Mammary epithelial cell (primary cell): ENCODE results near the gene PITX3.

Experiments used
- CTCF ChIP-seq, 2 donors: IDR thresholded peaks in 1 of 2; conservative IDR thresholded peaks in 1 of 2; 2 replicates each; pipeline ENCODE4 v1.5.1; 2011 to 2012; ENCODE audit warnings: inconsistent platforms in 2 of 2, low read length in 2 of 2, mild to moderate bottlenecking in 2 of 2, control low read depth in 1 of 2, low read depth in 1 of 2; ENCODE audit not compliant: insufficient read depth in 1 of 2; ENCODE audit errors: extremely low read depth in 1 of 2
- EZH2 ChIP-seq: IDR thresholded peaks from 2 replicates; pipeline ENCODE4 v1.6.1; 2012; ENCODE audit warnings: low read length, inconsistent platforms, borderline replicate concordance

DNA sequence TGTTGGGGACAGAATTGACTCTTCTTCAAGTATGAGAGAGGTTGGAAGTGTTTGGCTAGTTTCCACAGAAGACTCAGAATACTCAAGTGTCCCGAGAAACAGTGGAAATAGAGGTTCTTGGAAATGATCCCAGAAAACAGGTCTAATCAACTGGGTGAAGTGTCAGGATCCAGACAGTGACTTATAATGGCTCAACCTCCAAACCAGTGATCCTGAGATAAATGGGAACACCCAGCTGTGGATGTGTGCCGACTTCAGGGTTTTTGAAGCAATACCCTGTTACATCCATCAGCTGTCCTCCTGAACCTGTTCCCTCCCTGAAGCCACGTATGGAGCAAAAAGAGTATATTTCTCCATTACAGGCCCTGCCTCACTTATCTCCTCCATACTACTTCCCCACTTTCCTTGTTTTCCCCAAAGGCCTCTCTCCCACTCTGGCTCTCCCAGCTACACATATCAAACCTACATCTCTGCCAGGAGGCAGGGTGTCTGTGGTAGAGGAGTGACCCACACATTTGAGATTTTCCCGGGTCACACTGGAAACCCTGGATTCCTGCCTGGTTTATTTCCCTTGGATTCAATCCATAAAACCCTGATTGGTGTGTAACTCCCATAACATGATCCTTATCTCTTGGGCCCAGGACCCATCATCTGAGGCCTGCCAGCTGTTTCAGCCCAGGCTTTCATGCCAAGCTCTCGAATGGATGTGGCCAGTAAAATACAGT is 32.8 kb downstream of the PITX3 start:
- no peak for TF ChIP-seq CTCF (conservative IDR thresholded peaks at IDR 0.05 in 1 of 2, IDR thresholded peaks at IDR 0.05 in 1 of 2; ENCODE audit: extremely low read depth in 1 of 2, insufficient read depth in 1 of 2, low read depth in 1 of 2, low read length in 2 of 2)
- no peak for TF ChIP-seq EZH2
